Measurements from ENCODE around the gene PPIP5K2.

The PPIP5K2 gene

GRCh38 chr5:103258368-103258956 is 138.4 kb downstream of the PPIP5K2 start, which contains the start of gene MACIR:
MACIR (plus strand) TSS chr5:103258763; CDS start chr5:103275920, 17,157 bp downstream.
- H3K36me3 ChIP-seq (replicated peaks in 1 of 2; ENCODE audit: control insufficient read depth in 2 of 2, insufficient read depth in 2 of 2, low read length in 2 of 2): no peaks in the 10 kb centered on the region
- peak within 1 kb of the TSS; percentile 9 for H2BK15ac ChIP-seq (ENCODE audit: low read length)
- H3K27me3 ChIP-seq (ENCODE audit: control insufficient read depth in 3 of 3, insufficient read depth in 3 of 3, low read depth in 1 of 3, low read length in 3 of 3): no peaks in the 10 kb centered on the region
- H3K4ac ChIP-seq (ENCODE audit: low read length): no peak within 1 kb of the TSS
- H2BK120ac ChIP-seq (ENCODE audit: low read depth, low read length): peak within 1 kb of the TSS; percentile 93
- peak within 1 kb of the TSS; percentile 84 to 100 for H3K4me3 ChIP-seq (ENCODE audit: low read length in 2 of 2)
- peak within 1 kb of the TSS; percentile 95 for H2AFZ ChIP-seq (ENCODE audit: low read length)
- no peak within 1 kb of the TSS for H4K91ac ChIP-seq (ENCODE audit: low read depth, low read length, poor library complexity)
- H2AK5ac ChIP-seq (ENCODE audit: low read depth, low read length): peak within 1 kb of the TSS; percentile 56
- H3K23ac ChIP-seq (ENCODE audit: low read depth, low read length, poor library complexity): peak within 1 kb of the TSS; percentile 96
- H3K18ac ChIP-seq (ENCODE audit: low read length): peak within 1 kb of the TSS; percentile 98
- H3K9me3 ChIP-seq (replicated peaks in 1 of 2; ENCODE audit: control insufficient read depth in 2 of 2, insufficient read depth in 1 of 2, low read depth in 1 of 2, low read length in 2 of 2): no peaks in the 10 kb centered on the region
- no peak within 1 kb of the TSS for H4K8ac ChIP-seq (ENCODE audit: low read depth, low read length)
- H3K14ac ChIP-seq (ENCODE audit: low read length): peak within 1 kb of the TSS; percentile 89
- WGBS, 2 donors (ENCODE audit: extremely low coverage in 2 of 2, insufficient read length in 2 of 2, insufficient replicate concordance in 1 of 2): no CpG with 5 or more reads among the region's 45 CpGs
- H3K4me2 ChIP-seq (ENCODE audit: insufficient read depth, low read length, poor library complexity, severe bottlenecking): peak within 1 kb of the TSS; percentile 83
- peak; percentile 97 for DNase-seq (ENCODE audit: low spot score)
- H3K9ac ChIP-seq (ENCODE audit: low read depth, low read length, poor library complexity): peak within 1 kb of the TSS; percentile 93
- peak within 1 kb of the TSS; percentile 70 for H2BK5ac ChIP-seq (ENCODE audit: low read length)
- peak within 1 kb of the TSS; percentile 94 for H2BK12ac ChIP-seq (ENCODE audit: low read length)
- peak within 1 kb of the TSS; percentile 93 for H3K27ac ChIP-seq (replicated peaks; ENCODE audit: low read length)
- H3K79me1 ChIP-seq (ENCODE audit: low read depth, low read length): peaks cover 6% of the 10 kb centered on the region
- peaks cover 2 to 11% of the 10 kb centered on the region in 2 donors for H3K4me1 ChIP-seq (ENCODE audit: control insufficient read depth in 2 of 2, insufficient read depth in 1 of 2, low read depth in 1 of 2, low read length in 2 of 2)

GRCh38 chr5:103258957-103259704 is 139.0 kb downstream of the PPIP5K2 start:
- peak overlapping the region; percentile 93 for H2BK120ac ChIP-seq (ENCODE audit: low read depth, low read length)
- H3K9ac ChIP-seq (ENCODE audit: low read depth, low read length, poor library complexity): peak overlapping the region; percentile 93
- peak overlapping the region; percentile 83 for H3K4me2 ChIP-seq (ENCODE audit: insufficient read depth, low read length, poor library complexity, severe bottlenecking)
- peak; percentile 53 for DNase-seq (ENCODE audit: low spot score)
- no CpG with 5 or more reads among the region's 91 CpGs for WGBS, 2 donors (ENCODE audit: extremely low coverage in 2 of 2, insufficient read length in 2 of 2, insufficient replicate concordance in 1 of 2)
- no peak overlapping the region for H4K8ac ChIP-seq (ENCODE audit: low read depth, low read length)
- H3K4me1 ChIP-seq (ENCODE audit: control insufficient read depth in 2 of 2, insufficient read depth in 1 of 2, low read depth in 1 of 2, low read length in 2 of 2): peaks cover 2 to 11% of the 10 kb centered on the region in 2 donors
- H3K4ac ChIP-seq (ENCODE audit: low read length): no peak overlapping the region
- no peaks in the 10 kb centered on the region for H3K9me3 ChIP-seq (replicated peaks in 1 of 2; ENCODE audit: control insufficient read depth in 2 of 2, insufficient read depth in 1 of 2, low read depth in 1 of 2, low read length in 2 of 2)
- peak overlapping the region; percentile 93 for H3K27ac ChIP-seq (replicated peaks; ENCODE audit: low read length)
- H3K18ac ChIP-seq (ENCODE audit: low read length): peak overlapping the region; percentile 98
- peak overlapping the region; percentile 9 for H2BK15ac ChIP-seq (ENCODE audit: low read length)
- H2BK5ac ChIP-seq (ENCODE audit: low read length): peak overlapping the region; percentile 70
- peaks cover 0 to 2% of the 10 kb centered on the region in 2 donors for H3K36me3 ChIP-seq (replicated peaks in 1 of 2; ENCODE audit: control insufficient read depth in 2 of 2, insufficient read depth in 2 of 2, low read length in 2 of 2)
- H3K14ac ChIP-seq (ENCODE audit: low read length): peak overlapping the region; percentile 89
- peak overlapping the region; percentile 95 for H2AFZ ChIP-seq (ENCODE audit: low read length)
- H3K27me3 ChIP-seq (ENCODE audit: control insufficient read depth in 3 of 3, insufficient read depth in 3 of 3, low read depth in 1 of 3, low read length in 3 of 3): no peaks in the 10 kb centered on the region
- peaks cover 6% of the 10 kb centered on the region for H3K79me1 ChIP-seq (ENCODE audit: low read depth, low read length)
- peak overlapping the region; percentile 84 to 100 for H3K4me3 ChIP-seq (ENCODE audit: low read length in 2 of 2)
- H3K23ac ChIP-seq (ENCODE audit: low read depth, low read length, poor library complexity): peak overlapping the region; percentile 96
- H2BK12ac ChIP-seq (ENCODE audit: low read length): peak overlapping the region; percentile 94
- H2AK5ac ChIP-seq (ENCODE audit: low read depth, low read length): peak overlapping the region; percentile 56
- no peak overlapping the region for H4K91ac ChIP-seq (ENCODE audit: low read depth, low read length, poor library complexity)

GRCh38 chr5:103259705-103260355 is 139.7 kb downstream of the PPIP5K2 start:
- Histone ChIP-seq H3K79me1 (ENCODE audit: low read depth, low read length) (peaks cover 6% of the 10 kb centered on the region), H2AFZ (ENCODE audit: low read length) (peak overlapping the region; percentile 95), H3K4ac (ENCODE audit: low read length) (no peak overlapping the region), H3K4me2 (ENCODE audit: insufficient read depth, low read length, poor library complexity, severe bottlenecking) (peak overlapping the region; percentile 83), H4K91ac (ENCODE audit: low read depth, low read length, poor library complexity) (no peak overlapping the region), H3K14ac (ENCODE audit: low read length) (peak overlapping the region; percentile 89), H3K4me1 (ENCODE audit: control insufficient read depth in 2 of 2, insufficient read depth in 1 of 2, low read depth in 1 of 2, low read length in 2 of 2) (peaks cover 2 to 11% of the 10 kb centered on the region in 2 donors), H2AK5ac (ENCODE audit: low read depth, low read length) (peak overlapping the region; percentile 56), H3K23ac (ENCODE audit: low read depth, low read length, poor library complexity) (peak overlapping the region; percentile 96), H2BK12ac (ENCODE audit: low read length) (no peak overlapping the region), H3K18ac (ENCODE audit: low read length) (peak overlapping the region; percentile 98), H3K4me3 (ENCODE audit: low read length in 2 of 2) (peak overlapping the region; percentile 84 to 100), H2BK15ac (ENCODE audit: low read length) (no peak overlapping the region), H3K9ac (ENCODE audit: low read depth, low read length, poor library complexity) (peak overlapping the region; percentile 93), H3K36me3 (replicated peaks in 1 of 2; ENCODE audit: control insufficient read depth in 2 of 2, insufficient read depth in 2 of 2, low read length in 2 of 2) (peaks cover 0 to 3% of the 10 kb centered on the region in 2 donors), H3K27me3 (ENCODE audit: control insufficient read depth in 3 of 3, insufficient read depth in 3 of 3, low read depth in 1 of 3, low read length in 3 of 3) (no peaks in the 10 kb centered on the region), H3K27ac (replicated peaks; ENCODE audit: low read length) (no peak overlapping the region), H3K9me3 (replicated peaks in 1 of 2; ENCODE audit: control insufficient read depth in 2 of 2, insufficient read depth in 1 of 2, low read depth in 1 of 2, low read length in 2 of 2) (no peaks in the 10 kb centered on the region), H2BK5ac (ENCODE audit: low read length) (peak overlapping the region; percentile 70), H4K8ac (ENCODE audit: low read depth, low read length) (no peak overlapping the region), H2BK120ac (ENCODE audit: low read depth, low read length) (no peak overlapping the region)
- no CpG with 5 or more reads among the region's 20 CpGs for WGBS, 2 donors (ENCODE audit: extremely low coverage in 2 of 2, insufficient read length in 2 of 2, insufficient replicate concordance in 1 of 2)
- DNase-seq (ENCODE audit: low spot score): no peak

Data from neuronal stem cell (in vitro differentiated cells).